GM18505 (cell line): Measurements from ENCODE around the gene FAM228A.

Experiments
- ATAC-seq: cut with Tn5 transposase; IDR thresholded peaks from one replicate; pipeline ENCODE4 v1.9.1; 2021; ENCODE audit not compliant: unreplicated experiment
- POLR2A ChIP-seq: IDR thresholded peaks from 4 replicates; pipeline ENCODE4 v1.6.1; 2011; ENCODE audit warnings: borderline replicate concordance; ENCODE audit not compliant: insufficient read depth, insufficient read length; ENCODE audit errors: extremely low read depth

Gene FAM228A

DNA sequence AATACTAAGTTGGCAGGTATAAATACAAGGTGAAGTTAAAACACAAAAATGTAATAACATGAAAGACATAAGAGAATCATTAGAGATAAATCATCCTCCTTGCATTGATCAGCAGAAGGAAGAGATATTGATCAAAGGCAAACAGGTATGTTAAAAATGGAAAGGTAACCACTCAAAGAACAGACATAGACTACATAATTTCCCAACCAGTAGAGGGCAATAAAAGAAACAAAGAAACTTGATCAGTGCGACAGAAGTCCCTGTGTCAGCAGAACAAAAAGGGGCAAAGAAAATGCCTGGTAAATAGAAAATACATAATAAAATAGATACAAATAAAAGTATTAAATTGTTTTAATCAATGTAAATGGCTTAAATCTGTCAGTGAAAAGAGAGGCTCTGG, 53.6 kb downstream of the FAM228A start:
- TF ChIP-seq POLR2A: no peak
- no peak for ATAC-seq

DNA sequence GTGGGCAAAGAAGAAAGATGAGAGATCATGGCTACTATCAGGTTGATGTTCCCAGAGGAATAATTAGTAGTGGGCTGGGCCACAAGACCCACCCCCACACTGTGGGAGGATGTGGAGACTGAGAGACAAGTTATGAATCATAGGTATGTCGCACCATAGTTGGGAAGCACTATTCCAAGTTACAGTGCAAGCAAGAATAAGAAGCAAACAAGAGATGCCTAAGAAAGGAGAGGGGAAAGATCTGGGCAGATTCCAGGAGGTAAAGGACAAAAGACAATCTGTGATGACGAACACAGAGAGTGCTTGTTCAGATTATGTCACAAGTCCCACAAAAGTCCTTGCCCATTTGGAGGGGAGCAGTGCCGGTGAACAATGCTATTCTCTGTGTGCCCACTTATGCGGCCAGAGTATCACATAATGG, 56.6 kb downstream of the FAM228A start:
- TF ChIP-seq POLR2A: no peak
- no peak for ATAC-seq

DNA sequence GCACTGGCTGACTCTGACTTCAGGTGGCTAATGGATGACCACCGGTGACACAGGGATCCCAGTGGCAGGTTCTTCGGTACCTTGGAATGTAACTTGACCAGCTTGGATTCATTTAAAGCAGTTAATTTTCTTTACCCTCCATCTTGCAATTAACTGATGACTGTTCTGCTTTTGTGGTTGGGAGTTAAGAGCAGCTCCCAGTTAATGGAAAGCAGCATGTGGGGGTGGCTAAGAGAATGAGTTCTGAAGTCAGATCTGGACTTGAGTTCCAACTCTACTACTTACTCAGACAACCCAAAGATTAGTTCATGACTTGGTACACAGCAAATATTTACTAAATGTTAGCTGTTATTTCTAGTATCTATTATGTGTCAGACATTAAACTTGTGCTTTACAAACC, 58.5 kb downstream of the FAM228A start:
- no peak for ATAC-seq
- no peak for TF ChIP-seq POLR2A

GRCh38 chr2:24237313-24237712, 62.5 kb downstream of the FAM228A start:
- no peak for ATAC-seq
- TF ChIP-seq POLR2A: no peak

DNA sequence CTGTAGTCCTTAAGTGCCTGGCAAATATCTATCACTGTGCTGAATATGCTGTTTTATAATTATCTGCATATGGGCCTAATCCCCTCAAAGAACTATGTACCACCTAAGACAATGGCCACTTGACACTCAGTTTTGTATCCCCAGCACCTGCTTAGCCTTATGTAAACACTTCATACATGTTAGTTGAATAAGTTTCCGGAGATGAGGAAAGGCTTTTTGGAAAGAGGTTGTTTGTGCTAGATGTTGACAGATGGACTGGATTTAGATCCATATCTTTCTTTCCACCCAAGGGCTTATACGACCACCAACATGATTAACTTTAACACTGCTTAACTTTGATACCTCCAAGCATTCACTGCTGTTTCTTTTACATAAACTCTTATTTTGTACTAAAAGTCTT, 63.3 kb downstream of the FAM228A start:
- TF ChIP-seq POLR2A: no peak

DNA sequence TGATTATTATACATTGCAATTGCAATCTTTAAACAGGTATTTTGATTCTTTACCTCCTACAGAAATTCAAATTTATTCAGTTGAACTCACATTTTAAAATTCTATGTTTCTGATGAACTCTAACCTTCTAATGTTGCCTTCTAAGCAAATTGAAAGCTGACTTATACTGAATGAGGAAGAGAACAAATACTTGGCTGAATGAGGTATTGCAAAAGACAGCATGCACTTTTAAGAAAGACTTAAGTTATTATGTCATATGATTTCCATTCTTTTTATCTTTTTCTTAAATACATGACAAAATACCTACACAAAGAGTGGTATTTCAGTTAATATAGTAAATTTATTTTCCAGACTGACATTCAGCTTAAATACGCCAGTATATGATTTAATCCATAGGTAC, 64.7 kb downstream of the FAM228A start:
- no peak for ATAC-seq

More for the DNA sequence above, 63.3 kb downstream of the FAM228A start:
- ATAC-seq: no peak

More for the DNA sequence above, 64.7 kb downstream of the FAM228A start:
- TF ChIP-seq POLR2A: no peak
